ENCODE data around the gene BLVRA. TPM values are rescaled to one million over a fixed set of nuclear protein-coding genes. Genes with fewer than 3 reads are reported as not detected.

Gene BLVRA
- polyA plus RNA-seq, 2 of the 4 experiments (the other 2 are of a cell fraction) = 68.5 to 85.4 TPM

GRCh38 chr7:43767311-43767710 is 8.8 kb downstream of the BLVRA start:
- CTCF ChIA-PET = interaction anchor here (1.0 to 2.1 kb wide), 3 partner anchors 9 to 72 kb away, joined by 3 to 8 read pairs (median 3); partner anchors contain the start of gene BLVRA
- Histone ChIP-seq H3K4me2 (no peak overlapping the region), H3K4me1 (peaks cover 67% of the 10 kb centered on the region), H3K27ac (no peak overlapping the region), H3K9me3 (no peaks in the 10 kb centered on the region), H3K4me3 (no peak overlapping the region)
- TF ChIP-seq POLR2A (IDR thresholded peaks at IDR 0.05; ENCODE audit: low read length) = no peak
- TF ChIP-seq CEBPB (IDR thresholded peaks at IDR 0.05) = no peak
- no peak for TF ChIP-seq FOSL2 (IDR thresholded peaks at IDR 0.05)
- no peak for TF ChIP-seq FOSL2 (CRISPR knock-in tag; IDR thresholded peaks at IDR 0.05)
- TF ChIP-seq REST (IDR thresholded peaks at IDR 0.05) = no peak
- TF ChIP-seq PHF8 (IDR thresholded peaks at IDR 0.05; ENCODE audit: borderline replicate concordance, low read depth) = no peak
- TF ChIP-seq BCL3 (IDR thresholded peaks at IDR 0.05) = no peak
- no peak for TF ChIP-seq EP300 (IDR thresholded peaks at IDR 0.05)
- no peak for TF ChIP-seq JUNB (IDR thresholded peaks at IDR 0.05)
- no peak for TF ChIP-seq HOXA7 (CRISPR knock-in tag; IDR thresholded peaks at IDR 0.05)
- no peak for TF ChIP-seq NR3C1 (IDR thresholded peaks at IDR 0.05)
- TF ChIP-seq ZC3H11A (IDR thresholded peaks at IDR 0.05) = no peak
- TF ChIP-seq, protein P1, sequence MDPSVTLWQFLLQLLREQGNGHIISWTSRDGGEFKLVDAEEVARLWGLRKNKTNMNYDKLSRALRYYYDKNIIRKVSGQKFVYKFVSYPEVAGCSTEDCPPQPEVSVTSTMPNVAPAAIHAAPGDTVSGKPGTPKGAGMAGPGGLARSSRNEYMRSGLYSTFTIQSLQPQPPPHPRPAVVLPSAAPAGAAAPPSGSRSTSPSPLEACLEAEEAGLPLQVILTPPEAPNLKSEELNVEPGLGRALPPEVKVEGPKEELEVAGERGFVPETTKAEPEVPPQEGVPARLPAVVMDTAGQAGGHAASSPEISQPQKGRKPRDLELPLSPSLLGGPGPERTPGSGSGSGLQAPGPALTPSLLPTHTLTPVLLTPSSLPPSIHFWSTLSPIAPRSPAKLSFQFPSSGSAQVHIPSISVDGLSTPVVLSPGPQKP (IDR thresholded peaks at IDR 0.05; ENCODE audit: low read depth, low read length) = no peak
- TF ChIP-seq MAX (IDR thresholded peaks at IDR 0.05) = no peak
- TF ChIP-seq TFCP2L1 (CRISPR knock-in tag; IDR thresholded peaks at IDR 0.05) = no peak
- DNase-seq (ENCODE audit: low read depth in 1 of 2, low spot score in 1 of 2) (no peak), ATAC-seq (no peak), FAIRE-seq (no peak)
- WGBS (ENCODE audit: missing lambda C conversion rate) = 91% methylated on average over 8 of the region's 8 CpGs
- POLR2A ChIA-PET = no interaction called here

DNA sequence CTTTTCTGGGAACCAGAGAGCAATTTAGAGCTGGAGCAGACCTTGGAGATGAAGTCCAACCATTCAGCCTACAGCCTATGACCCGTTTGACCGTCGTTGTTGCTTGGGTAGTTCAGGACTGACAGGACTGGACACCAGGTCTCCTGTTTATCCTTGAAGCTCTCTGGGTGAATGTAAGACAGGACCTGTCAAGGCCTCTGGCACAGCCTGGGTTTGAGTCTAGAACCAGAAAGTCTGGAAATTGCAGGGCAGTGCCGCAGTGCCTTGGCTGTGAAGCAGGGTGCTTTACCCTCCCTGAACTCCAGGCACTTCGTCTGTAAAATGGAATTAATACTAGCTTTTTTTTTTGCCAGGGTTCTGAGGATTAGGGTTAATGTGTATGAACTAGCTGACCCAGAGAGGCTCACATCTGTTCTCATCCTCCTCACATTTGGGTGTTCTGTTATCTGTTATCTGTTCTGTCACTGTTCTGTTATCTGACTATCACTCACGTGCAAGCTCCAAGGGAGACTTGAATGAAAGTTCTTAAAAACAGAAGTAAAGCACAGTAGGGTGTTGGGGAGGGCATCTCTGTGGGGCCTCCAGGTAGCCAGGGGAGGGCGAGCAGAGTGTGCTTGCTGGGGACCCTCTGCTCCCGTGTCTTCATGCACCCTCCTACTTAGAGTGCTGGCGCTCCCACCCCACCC is 9.9 kb downstream of the BLVRA start:
- ATAC-seq (no peak), DNase-seq (ENCODE audit: low read depth in 1 of 2, low spot score in 1 of 2) (no peak), FAIRE-seq (no peak)
- Histone ChIP-seq H3K4me2 (no peak overlapping the region), H3K9me3 (no peaks in the 10 kb centered on the region), H3K4me1 (peaks cover 57% of the 10 kb centered on the region), H3K4me3 (no peak overlapping the region), H3K27ac (peak overlapping the region in 1 of 2 experiments; percentile 34; a peak in 3 of 6 replicates)
- 93% methylated on average over 9 of the region's 9 CpGs for WGBS (ENCODE audit: missing lambda C conversion rate)
- no peak for TF ChIP-seq CHD4 (IDR thresholded peaks at IDR 0.05; ENCODE audit: borderline replicate concordance)
- TF ChIP-seq, protein P2, sequence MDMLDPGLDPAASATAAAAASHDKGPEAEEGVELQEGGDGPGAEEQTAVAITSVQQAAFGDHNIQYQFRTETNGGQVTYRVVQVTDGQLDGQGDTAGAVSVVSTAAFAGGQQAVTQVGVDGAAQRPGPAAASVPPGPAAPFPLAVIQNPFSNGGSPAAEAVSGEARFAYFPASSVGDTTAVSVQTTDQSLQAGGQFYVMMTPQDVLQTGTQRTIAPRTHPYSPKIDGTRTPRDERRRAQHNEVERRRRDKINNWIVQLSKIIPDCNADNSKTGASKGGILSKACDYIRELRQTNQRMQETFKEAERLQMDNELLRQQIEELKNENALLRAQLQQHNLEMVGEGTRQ (IDR thresholded peaks at IDR 0.05) = no peak
- TF ChIP-seq RARB (CRISPR knock-in tag; IDR thresholded peaks at IDR 0.05) = no peak
- TF ChIP-seq HOXB13 (CRISPR knock-in tag; IDR thresholded peaks at IDR 0.05; ENCODE audit: low read depth) = no peak
- ChIA-PET POLR2A (interaction anchor here (1.3 to 1.6 kb wide), 2 partner anchors 10 to 39 kb away, joined by 3 to 7 read pairs; partner anchors contain the start of genes BLVRA and COA1), CTCF (interaction anchor here (0.7 to 2.1 kb wide), 3 partner anchors 9 to 186 kb away, joined by 3 to 8 read pairs (median 3); partner anchors contain the start of gene STK17A)
